ENCODE measurements around the gene IGF2BP2.
"Not testable (repeated sequence)": the region's sequence is repeated elsewhere in the genome, so short reads cannot be mapped to it uniquely, and the experiment has no call there.

IGF2BP2 gene

GRCh38 chr3:185639632-185640206 lies 185.1 kb downstream of the IGF2BP2 start:
- no peak for DNase-seq (ENCODE audit: low read depth in 2 of 2)

- not testable (repeated sequence) for DNase-seq (ENCODE audit: low read depth in 2 of 2)
These were observed 186.2 kb downstream of the IGF2BP2 start for GRCh38 chr3:185638651-185639050.

- no peak for DNase-seq (ENCODE audit: low read depth in 2 of 2)
These were observed 187.5 kb downstream of the IGF2BP2 start for GRCh38 chr3:185637388-185637787.

- DNase-seq (ENCODE audit: low read depth in 2 of 2), result no peak
These were observed 191.8 kb downstream of the IGF2BP2 start for GRCh38 chr3:185632996-185633395.

- no peak for DNase-seq (ENCODE audit: low read depth in 2 of 2)
These were observed 193.2 kb downstream of the IGF2BP2 start for GRCh38 chr3:185631508-185632206.

- no peak for DNase-seq (ENCODE audit: low read depth in 2 of 2)
These were observed 193.7 kb downstream of the IGF2BP2 start for GRCh38 chr3:185631108-185631507.

GRCh38 chr3:185630182-185630622 lies 194.6 kb downstream of the IGF2BP2 start:
- no peak for DNase-seq (ENCODE audit: low read depth in 2 of 2)

GRCh38 chr3:185629554-185630181 lies 195.2 kb downstream of the IGF2BP2 start:
- DNase-seq (ENCODE audit: low read depth in 2 of 2), result no peak

GRCh38 chr3:185625784-185626183 lies 199.1 kb downstream of the IGF2BP2 start:
- DNase-seq (ENCODE audit: low read depth in 2 of 2), result no peak

- DNase-seq (ENCODE audit: low read depth in 2 of 2), result no peak
These were observed 200.7 kb downstream of the IGF2BP2 start for GRCh38 chr3:185623939-185624665.

- DNase-seq (ENCODE audit: low read depth in 2 of 2), result no peak
These were observed 211.8 kb downstream of the IGF2BP2 start for GRCh38 chr3:185613016-185613415.

- no peak for DNase-seq (ENCODE audit: low read depth in 2 of 2)
These were observed 218.6 kb downstream of the IGF2BP2 start for GRCh38 chr3:185606196-185606595.

- DNase-seq (ENCODE audit: low read depth in 2 of 2), result no peak
These were observed 219.3 kb downstream of the IGF2BP2 start for GRCh38 chr3:185605566-185605965.

GRCh38 chr3:185595526-185595925 lies 229.3 kb downstream of the IGF2BP2 start:
- DNase-seq (ENCODE audit: low read depth in 2 of 2), result no peak

GRCh38 chr3:185594073-185594472 lies 230.8 kb downstream of the IGF2BP2 start:
- DNase-seq (ENCODE audit: low read depth in 2 of 2), result no peak
